HCT116 (cell line): ENCODE results near the gene TAS2R46. TPM values are rescaled to one million over a fixed set of nuclear protein-coding genes. Genes with fewer than 3 reads are reported as not detected.

Experiments used
- ATAC-seq: fragments of 200-7000 bp; cut with Tn5 transposase; 2 replicates; pipeline ENCODE4 v1.9.1; 2020; ENCODE audit warnings: mild to moderate bottlenecking, moderate library complexity
- BruUV-seq: library from RNA; stranded (reverse); fragments of 400-500 nt; replicated peaks from 2 replicates; lab custom pipeline; 2021; lab: Mats Ljungman, UMichigan
- CTCF ChIA-PET: fragments of 300-600 bp; sonication (Branson Sonifier 250); formaldehyde crosslinking; loops from one replicate; lab custom pipeline; 2021; ENCODE audit warnings: antibody characterized with exemption; lab: Charles Lee
- POLR2A ChIA-PET: fragments of 300-600, 350-600 bp; sonication (Branson Sonifier 250); formaldehyde crosslinking; loops from one replicate; lab custom pipeline; 2021; ENCODE audit warnings: antibody characterized with exemption; lab: Charles Lee
- RAD21 ChIA-PET, 2 experiments: fragments of 300-600 bp; sonication (Branson Sonifier 250); formaldehyde crosslinking; loops; one replicate each; lab custom pipeline; 2023; ENCODE audit warnings: low total read pairs in 2 of 2; ENCODE audit not compliant: uncharacterized antibody in 2 of 2, unreplicated experiment in 2 of 2, low non-redundant PET in 1 of 2; lab: Charles Lee
- DNase-seq: peaks from one replicate; pipeline ENCODE4 v3.0.0-alpha.2; 2010; ENCODE audit warnings: low read depth, low spot score
- H2AFZ ChIP-seq: fragments of 200-600 bp; shearing (Covaris generic), sonication (generic); 2 replicates; pipeline ENCODE4 v1.6.1; 2017; ENCODE audit warnings: low read depth, mixed run types, mixed read lengths, antibody characterized with exemption, low read length; ENCODE audit not compliant: poor library complexity, severe bottlenecking
- H3K27ac ChIP-seq: 2 replicates; pipeline ENCODE4 v1.5.1; 2012; ENCODE audit warnings: low read depth, low read length
- H3K27me3 ChIP-seq: fragments of 200-600 bp; sonication (generic); 2 replicates; pipeline ENCODE4 v1.6.1; 2016; ENCODE audit warnings: mixed run types, low read length, mixed read lengths; ENCODE audit not compliant: insufficient read depth
- H3K36me3 ChIP-seq, 2 experiments: fragments of 200-500 bp in 1 of 2; fragments of 200-600 bp in 1 of 2; sonication (Bioruptor generic) in 1 of 2; sonication (generic) in 1 of 2; 2 replicates each; pipeline versions ENCODE4 v1.5.1 to v1.6.1; 2014 to 2016; ENCODE audit warnings: low read length in 2 of 2, inconsistent platforms in 1 of 2, mixed read lengths in 1 of 2, mixed run types in 1 of 2; ENCODE audit not compliant: insufficient read depth in 2 of 2, control insufficient read depth in 1 of 2
- H3K4me1 ChIP-seq, 2 experiments: fragments of 200-600 bp in 1 of 2; sonication (generic) in 1 of 2; 2 replicates each; pipeline versions ENCODE4 v1.5.1 to v1.6.1; 2012 to 2017; ENCODE audit warnings: low read length in 2 of 2, inconsistent platforms in 1 of 2, mild to moderate bottlenecking in 1 of 2, mixed read lengths in 1 of 2, mixed run types in 1 of 2, moderate library complexity in 1 of 2; ENCODE audit not compliant: insufficient read depth in 2 of 2, control insufficient read depth in 1 of 2
- H3K4me2 ChIP-seq: fragments of 200-600 bp; sonication (generic); 2 replicates; pipeline ENCODE4 v1.6.1; 2017; ENCODE audit warnings: mixed run types, low read length, mixed read lengths
- H3K4me3 ChIP-seq, 2 experiments: fragments of 200-600 bp in 1 of 2; sonication (generic) in 1 of 2; replicated peaks in 1 of 2; 2 replicates each; pipeline ENCODE4 v1.5.1; 2011 to 2016; ENCODE audit warnings: low read length in 2 of 2, control low read depth in 1 of 2, low read depth in 1 of 2, mild to moderate bottlenecking in 1 of 2, mixed read lengths in 1 of 2, mixed run types in 1 of 2
- H3K79me2 ChIP-seq: fragments of 200-600 bp; sonication (generic); 2 replicates; pipeline ENCODE4 v1.6.1; 2017; ENCODE audit warnings: mild to moderate bottlenecking, mixed run types, low read length, moderate library complexity, mixed read lengths; ENCODE audit not compliant: insufficient read depth
- H3K9ac ChIP-seq: fragments of 200-600 bp; sonication (generic); 2 replicates; pipeline ENCODE4 v1.6.1; 2016; ENCODE audit warnings: low read length, mixed read lengths
- H3K9me2 ChIP-seq: fragments of 200-600 bp; sonication (generic), shearing (Covaris generic); 2 replicates; pipeline ENCODE4 v1.6.1; 2017; ENCODE audit warnings: mixed run types, mild to moderate bottlenecking, moderate library complexity; ENCODE audit not compliant: insufficient read depth
- H3K9me3 ChIP-seq, 2 experiments: fragments of 200-500 bp in 1 of 2; fragments of 200-600 bp in 1 of 2; sonication (Bioruptor generic) in 1 of 2; sonication (generic) in 1 of 2; 2 replicates each; pipeline ENCODE4 v1.6.1; 2014 to 2017; ENCODE audit warnings: low read length in 2 of 2, mixed read lengths in 2 of 2, inconsistent platforms in 1 of 2, low read depth in 1 of 2, mild to moderate bottlenecking in 1 of 2, mixed run types in 1 of 2, moderate library complexity in 1 of 2; ENCODE audit not compliant: control insufficient read depth in 1 of 2, insufficient read depth in 1 of 2
- H4K20me1 ChIP-seq: fragments of 200-600 bp; sonication (generic), shearing (Covaris generic); 2 replicates; pipeline ENCODE4 v1.6.1; 2017; ENCODE audit warnings: mixed run types, mild to moderate bottlenecking, moderate library complexity; ENCODE audit not compliant: insufficient read depth
- CBX3 ChIP-seq: IDR thresholded peaks from 2 replicates; pipeline ENCODE4 v1.6.1; 2012; ENCODE audit warnings: low read depth
- CEBPB ChIP-seq: IDR thresholded peaks from 2 replicates; pipeline ENCODE4 v1.6.1; 2012; ENCODE audit warnings: low read depth
- EZH2 ChIP-seq: fragments of 200-600 bp; sonication (generic); IDR thresholded peaks from 2 replicates; pipeline ENCODE4 v1.6.1; 2017; ENCODE audit warnings: antibody characterized with exemption, mixed run types
- POLR2A ChIP-seq: IDR thresholded peaks from 2 replicates; pipeline ENCODE4 v1.7.0; 2011; ENCODE audit warnings: borderline replicate concordance; ENCODE audit not compliant: insufficient read depth, insufficient read length; ENCODE audit errors: extremely low read depth
- POLR2AphosphoS5 ChIP-seq: IDR thresholded peaks from 2 replicates; pipeline ENCODE4 v1.6.1; 2011; ENCODE audit warnings: mild to moderate bottlenecking, low read depth, low read length, moderate library complexity
- RAD21 ChIP-seq: IDR thresholded peaks from 2 replicates; pipeline ENCODE4 v1.6.1; 2012; ENCODE audit warnings: low read depth, mild to moderate bottlenecking
- TCF7L2 ChIP-seq: IDR thresholded peaks from 2 replicates; pipeline ENCODE4 v1.7.0; 2011; ENCODE audit warnings: borderline replicate concordance, inconsistent platforms; ENCODE audit not compliant: insufficient read depth, insufficient read length; ENCODE audit errors: extremely low read depth
- YY1 ChIP-seq: IDR thresholded peaks from 2 replicates; pipeline ENCODE4 v1.6.1; 2011; ENCODE audit warnings: low read length, low read depth, moderate library complexity, mild to moderate bottlenecking; ENCODE audit not compliant: insufficient replicate concordance; ENCODE audit errors: extremely low read depth
- ZFX ChIP-seq: fragments of 450-650 bp; IDR thresholded peaks from 2 replicates; pipeline ENCODE4 v1.6.1; 2017
- intact Hi-C: fragments of 100-400 bp; cut with micrococcal nuclease; formaldehyde crosslinking; loops from 2 replicates; pipeline ENCODE4 v1.10.0; 2022
- total RNA-seq: library from RNA; stranded (reverse); gene quantifications from one replicate; pipeline ENCODE4 v1.2.1, GENCODE V29; 2021; ENCODE audit not compliant: unreplicated experiment
- TF ChIP-seq, protein P1 (sequence below), 3 experiments: fragments of 200-600 bp in 1 of 3; sonication (generic) in 1 of 3; IDR thresholded peaks in 2 of 3; conservative IDR thresholded peaks in 1 of 3; 2 replicates each; pipeline ENCODE4 v1.5.1; 2012 to 2017; ENCODE audit warnings: low read depth in 2 of 3, low read length in 2 of 3, antibody characterized with exemption in 1 of 3, borderline replicate concordance in 1 of 3, control low read depth in 1 of 3, mild to moderate bottlenecking in 1 of 3, mixed read lengths in 1 of 3, mixed run types in 1 of 3, moderate library complexity in 1 of 3; ENCODE audit not compliant: insufficient read depth in 1 of 3
- TF ChIP-seq, protein P2 (sequence below): IDR thresholded peaks from 2 replicates; pipeline ENCODE4 v1.6.1; 2012; ENCODE audit warnings: low read depth
- TF ChIP-seq, protein P3 (sequence below): IDR thresholded peaks from 2 replicates; pipeline ENCODE4 v1.6.1; 2012
- TF ChIP-seq, protein P4 (sequence below): IDR thresholded peaks from 2 replicates; pipeline ENCODE4 v1.6.1; 2012

The TAS2R46 gene
- total RNA-seq, 1 experiment from 2014 or later = 0.42 TPM

DNA sequence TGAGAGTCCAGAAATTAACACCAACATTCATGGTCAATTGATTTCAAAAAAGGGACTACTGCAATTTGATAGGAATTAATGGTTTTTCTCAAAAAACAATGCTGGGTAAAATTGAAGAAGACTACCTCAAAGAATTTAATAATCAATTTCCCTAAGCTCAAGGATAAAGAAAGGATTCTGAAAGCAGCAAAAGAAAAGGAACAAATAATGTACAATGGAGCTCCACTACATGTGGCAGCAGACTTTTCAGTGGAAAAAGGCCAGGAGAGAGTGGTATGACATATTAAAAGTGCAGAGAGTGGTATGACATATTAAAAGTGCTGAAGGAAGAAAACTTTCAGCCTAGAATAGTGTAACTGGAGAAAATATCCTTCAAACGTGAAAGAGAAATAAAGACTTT lies 45.6 kb upstream of the TAS2R46 start:
- Histone ChIP-seq H3K27ac (no peak overlapping the region), H3K9me3 (no peaks in the 10 kb centered on the region), H3K9me2 (no peaks in the 10 kb centered on the region), H4K20me1 (no peaks in the 10 kb centered on the region), H2AFZ (no peak overlapping the region), H3K4me2 (no peak overlapping the region), H3K36me3 (no peaks in the 10 kb centered on the region; a peak in 1 of 4 replicates), H3K4me1 (no peaks in the 10 kb centered on the region), H3K9ac (no peak overlapping the region), H3K79me2 (peaks cover 85% of the 10 kb centered on the region), H3K27me3 (no peaks in the 10 kb centered on the region), H3K4me3 (no peak overlapping the region)
- intact Hi-C loops = no loop called here
- POLR2A ChIA-PET = no interaction called here
- ATAC-seq (no peak), DNase-seq (no peak)
- TF ChIP-seq RAD21 (no peak), CBX3 (no peak), POLR2A (no peak), POLR2AphosphoS5 (no peak), CEBPB (no peak), ZFX (no peak), EZH2 (no peak), YY1 (no peak), TCF7L2 (no peak)
- TF ChIP-seq, protein P1, sequence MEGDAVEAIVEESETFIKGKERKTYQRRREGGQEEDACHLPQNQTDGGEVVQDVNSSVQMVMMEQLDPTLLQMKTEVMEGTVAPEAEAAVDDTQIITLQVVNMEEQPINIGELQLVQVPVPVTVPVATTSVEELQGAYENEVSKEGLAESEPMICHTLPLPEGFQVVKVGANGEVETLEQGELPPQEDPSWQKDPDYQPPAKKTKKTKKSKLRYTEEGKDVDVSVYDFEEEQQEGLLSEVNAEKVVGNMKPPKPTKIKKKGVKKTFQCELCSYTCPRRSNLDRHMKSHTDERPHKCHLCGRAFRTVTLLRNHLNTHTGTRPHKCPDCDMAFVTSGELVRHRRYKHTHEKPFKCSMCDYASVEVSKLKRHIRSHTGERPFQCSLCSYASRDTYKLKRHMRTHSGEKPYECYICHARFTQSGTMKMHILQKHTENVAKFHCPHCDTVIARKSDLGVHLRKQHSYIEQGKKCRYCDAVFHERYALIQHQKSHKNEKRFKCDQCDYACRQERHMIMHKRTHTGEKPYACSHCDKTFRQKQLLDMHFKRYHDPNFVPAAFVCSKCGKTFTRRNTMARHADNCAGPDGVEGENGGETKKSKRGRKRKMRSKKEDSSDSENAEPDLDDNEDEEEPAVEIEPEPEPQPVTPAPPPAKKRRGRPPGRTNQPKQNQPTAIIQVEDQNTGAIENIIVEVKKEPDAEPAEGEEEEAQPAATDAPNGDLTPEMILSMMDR (IDR thresholded peaks at IDR 0.05 in 2 of 3, conservative IDR thresholded peaks at IDR 0.05 in 1 of 3; ENCODE audit: borderline replicate concordance in 1 of 3, insufficient read depth in 1 of 3, low read depth in 2 of 3, low read length in 2 of 3) = no peak
- TF ChIP-seq, protein P2, sequence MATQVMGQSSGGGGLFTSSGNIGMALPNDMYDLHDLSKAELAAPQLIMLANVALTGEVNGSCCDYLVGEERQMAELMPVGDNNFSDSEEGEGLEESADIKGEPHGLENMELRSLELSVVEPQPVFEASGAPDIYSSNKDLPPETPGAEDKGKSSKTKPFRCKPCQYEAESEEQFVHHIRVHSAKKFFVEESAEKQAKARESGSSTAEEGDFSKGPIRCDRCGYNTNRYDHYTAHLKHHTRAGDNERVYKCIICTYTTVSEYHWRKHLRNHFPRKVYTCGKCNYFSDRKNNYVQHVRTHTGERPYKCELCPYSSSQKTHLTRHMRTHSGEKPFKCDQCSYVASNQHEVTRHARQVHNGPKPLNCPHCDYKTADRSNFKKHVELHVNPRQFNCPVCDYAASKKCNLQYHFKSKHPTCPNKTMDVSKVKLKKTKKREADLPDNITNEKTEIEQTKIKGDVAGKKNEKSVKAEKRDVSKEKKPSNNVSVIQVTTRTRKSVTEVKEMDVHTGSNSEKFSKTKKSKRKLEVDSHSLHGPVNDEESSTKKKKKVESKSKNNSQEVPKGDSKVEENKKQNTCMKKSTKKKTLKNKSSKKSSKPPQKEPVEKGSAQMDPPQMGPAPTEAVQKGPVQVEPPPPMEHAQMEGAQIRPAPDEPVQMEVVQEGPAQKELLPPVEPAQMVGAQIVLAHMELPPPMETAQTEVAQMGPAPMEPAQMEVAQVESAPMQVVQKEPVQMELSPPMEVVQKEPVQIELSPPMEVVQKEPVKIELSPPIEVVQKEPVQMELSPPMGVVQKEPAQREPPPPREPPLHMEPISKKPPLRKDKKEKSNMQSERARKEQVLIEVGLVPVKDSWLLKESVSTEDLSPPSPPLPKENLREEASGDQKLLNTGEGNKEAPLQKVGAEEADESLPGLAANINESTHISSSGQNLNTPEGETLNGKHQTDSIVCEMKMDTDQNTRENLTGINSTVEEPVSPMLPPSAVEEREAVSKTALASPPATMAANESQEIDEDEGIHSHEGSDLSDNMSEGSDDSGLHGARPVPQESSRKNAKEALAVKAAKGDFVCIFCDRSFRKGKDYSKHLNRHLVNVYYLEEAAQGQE = no peak
- TF ChIP-seq, protein P3, sequence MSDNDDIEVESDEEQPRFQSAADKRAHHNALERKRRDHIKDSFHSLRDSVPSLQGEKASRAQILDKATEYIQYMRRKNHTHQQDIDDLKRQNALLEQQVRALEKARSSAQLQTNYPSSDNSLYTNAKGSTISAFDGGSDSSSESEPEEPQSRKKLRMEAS = no peak
- TF ChIP-seq, protein P4, sequence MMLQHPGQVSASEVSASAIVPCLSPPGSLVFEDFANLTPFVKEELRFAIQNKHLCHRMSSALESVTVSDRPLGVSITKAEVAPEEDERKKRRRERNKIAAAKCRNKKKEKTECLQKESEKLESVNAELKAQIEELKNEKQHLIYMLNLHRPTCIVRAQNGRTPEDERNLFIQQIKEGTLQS = no peak
- RAD21 ChIA-PET = no interaction called here
- CTCF ChIA-PET = no interaction called here
- no TSS peak for BruUV-seq
